Muscle of leg (tissue), 11 donors: ENCODE measurements around the gene ACKR3. TPM values are rescaled to one million over a fixed set of nuclear protein-coding genes. Genes with fewer than 3 reads are reported as not detected.

Experiments used
- DNase-seq: peaks from one replicate; pipeline ENCODE4 v3.0.0; 2013
- H3K27ac ChIP-seq: one replicate; pipeline ENCODE4 v1.5.1; 2013; ENCODE audit warnings: mild to moderate bottlenecking, low read length, control low read depth
- H3K27me3 ChIP-seq: one replicate; pipeline ENCODE4 v1.6.1; 2013; ENCODE audit warnings: low read length; ENCODE audit not compliant: control insufficient read depth, insufficient read depth
- H3K36me3 ChIP-seq: one replicate; pipeline ENCODE4 v1.6.1; 2013; ENCODE audit warnings: low read length; ENCODE audit not compliant: control insufficient read depth, insufficient read depth
- H3K4me1 ChIP-seq: one replicate; pipeline ENCODE4 v1.6.1; 2013; ENCODE audit warnings: low read length; ENCODE audit not compliant: control insufficient read depth, insufficient read depth
- H3K4me3 ChIP-seq: one replicate; pipeline ENCODE4 v1.5.1; 2013; ENCODE audit warnings: low read length, control low read depth
- H3K9me3 ChIP-seq: replicated peaks from 2 replicates; pipeline ENCODE4 v1.6.1; 2013; ENCODE audit warnings: low read depth, low read length; ENCODE audit not compliant: control insufficient read depth
- WGBS: methylation state at CpG from one replicate; pipeline ENCODE4 v1.1.5; 2013; ENCODE audit warnings: missing lambda C conversion rate; ENCODE audit not compliant: insufficient coverage; 5-methylcytosine and 5-hydroxymethylcytosine counted together
- polyA plus RNA-seq, 8 donors: library from polyadenylated mRNA; unstranded; fragments of 120-200 nt; gene quantifications; one replicate each; pipeline versions ENCODE4 v1.2.1 to v1.2.3, GENCODE V29; 2013; ENCODE audit warnings: inconsistent platforms in 1 of 8, low replicate concordance in 1 of 8; ENCODE audit not compliant: insufficient read length in 8 of 8, insufficient read depth in 1 of 8
- total RNA-seq: library from RNA; stranded (reverse); fragments of 120-200 nt; gene quantifications from one replicate; pipeline ENCODE4 v1.2.4, GENCODE V29; 2013

ACKR3 gene
- total and polyA plus RNA-seq, 9 donors = 14.7 to 29.3 (median 24.1) TPM

DNA sequence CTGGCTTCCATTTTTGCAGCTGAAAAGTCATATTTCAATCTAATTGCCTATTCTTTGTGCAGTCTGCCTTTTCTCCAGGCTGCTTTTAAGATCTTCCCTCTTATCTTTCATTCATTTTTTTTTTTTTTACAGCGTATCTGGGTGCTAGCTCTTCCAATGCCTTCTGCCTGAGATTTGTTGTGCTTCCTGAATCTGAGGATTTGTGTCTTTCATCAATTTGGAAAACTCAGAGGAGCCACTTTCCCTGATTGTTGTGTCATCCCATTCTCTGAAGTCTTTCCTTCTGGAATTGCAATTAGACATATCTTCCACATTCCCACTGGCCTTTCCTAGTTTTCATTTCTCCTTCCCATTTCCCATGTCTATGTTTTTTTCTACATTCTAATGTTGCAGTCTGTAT is 21.9 kb upstream of the ACKR3 start:
- no CpG with 5 or more reads among the region's 1 CpG for WGBS
- H3K4me1 ChIP-seq = peaks cover 11% of the 10 kb centered on the region
- H3K36me3 ChIP-seq = no peaks in the 10 kb centered on the region
- DNase-seq = no peak
- no peak overlapping the region for H3K4me3 ChIP-seq
- no peak overlapping the region for H3K27ac ChIP-seq
- peaks cover 4% of the 10 kb centered on the region for H3K9me3 ChIP-seq
- no peaks in the 10 kb centered on the region for H3K27me3 ChIP-seq

DNA sequence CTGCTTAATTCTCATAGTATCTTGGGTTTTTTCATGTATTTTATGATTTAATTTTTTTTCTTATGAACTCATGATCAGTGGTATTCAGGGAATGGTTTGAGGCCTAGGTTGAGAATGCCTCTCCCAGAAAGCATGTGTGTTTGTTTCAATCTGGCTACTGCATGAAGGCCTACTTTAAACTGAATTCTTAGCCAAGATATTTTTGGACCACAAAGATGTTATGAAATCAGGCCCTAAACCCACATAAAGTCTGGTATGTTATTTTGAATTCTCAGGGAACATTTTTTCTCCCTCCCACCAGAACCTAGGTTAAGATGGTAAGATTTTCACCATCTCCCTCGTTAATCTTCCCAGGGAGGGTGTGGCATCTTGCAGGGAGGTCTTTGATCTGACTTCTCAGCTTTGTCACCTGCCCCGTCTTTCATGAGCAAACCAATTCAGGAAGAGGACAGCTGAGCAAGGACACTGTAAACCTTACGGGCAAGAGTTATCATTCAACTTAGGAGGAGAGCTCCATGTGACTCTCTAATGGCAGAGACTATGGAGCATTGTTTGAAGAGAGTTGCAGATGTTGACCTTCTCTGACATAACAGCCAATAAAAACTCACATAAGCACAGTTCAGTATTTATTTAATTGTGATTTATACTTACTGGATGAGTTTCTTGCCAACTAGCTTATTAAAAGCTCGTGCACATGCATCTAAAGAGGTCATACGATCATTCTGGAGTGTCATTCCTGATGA is 21.3 kb upstream of the ACKR3 start:
- no peak for DNase-seq
- Histone ChIP-seq H3K27me3 (no peaks in the 10 kb centered on the region), H3K4me3 (no peak overlapping the region), H3K9me3 (peaks cover 4% of the 10 kb centered on the region), H3K27ac (no peak overlapping the region), H3K4me1 (peaks cover 14% of the 10 kb centered on the region), H3K36me3 (no peaks in the 10 kb centered on the region)
- 49% methylated on average over 2 of the region's 5 CpGs for WGBS

DNA sequence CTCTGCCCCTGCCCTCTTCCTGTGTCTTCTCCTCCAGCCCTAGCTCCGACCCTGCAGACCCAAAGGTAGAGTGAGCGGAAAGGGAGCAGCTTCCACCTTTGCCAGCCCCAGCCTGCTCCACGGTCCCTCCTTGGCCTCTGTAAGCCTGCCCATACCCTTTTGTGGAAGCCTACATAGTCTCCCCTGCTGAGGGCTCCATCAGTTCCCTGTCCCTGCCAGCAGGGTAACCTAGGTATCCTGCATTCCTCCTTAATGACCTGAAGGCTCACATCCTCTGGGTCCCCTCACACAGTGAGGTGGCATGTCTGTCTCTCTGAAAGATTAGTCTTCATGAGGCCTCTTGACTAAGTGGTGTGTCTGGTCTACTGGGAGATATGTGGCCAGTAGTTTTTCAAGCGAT is 20.5 kb upstream of the ACKR3 start:
- H3K36me3 ChIP-seq = no peaks in the 10 kb centered on the region
- DNase-seq = no peak
- peaks cover 14% of the 10 kb centered on the region for H3K4me1 ChIP-seq
- no peak overlapping the region for H3K27ac ChIP-seq
- 90% methylated on average over 3 of the region's 4 CpGs for WGBS
- H3K4me3 ChIP-seq = no peak overlapping the region
- peaks cover 4% of the 10 kb centered on the region for H3K9me3 ChIP-seq
- no peaks in the 10 kb centered on the region for H3K27me3 ChIP-seq

DNA sequence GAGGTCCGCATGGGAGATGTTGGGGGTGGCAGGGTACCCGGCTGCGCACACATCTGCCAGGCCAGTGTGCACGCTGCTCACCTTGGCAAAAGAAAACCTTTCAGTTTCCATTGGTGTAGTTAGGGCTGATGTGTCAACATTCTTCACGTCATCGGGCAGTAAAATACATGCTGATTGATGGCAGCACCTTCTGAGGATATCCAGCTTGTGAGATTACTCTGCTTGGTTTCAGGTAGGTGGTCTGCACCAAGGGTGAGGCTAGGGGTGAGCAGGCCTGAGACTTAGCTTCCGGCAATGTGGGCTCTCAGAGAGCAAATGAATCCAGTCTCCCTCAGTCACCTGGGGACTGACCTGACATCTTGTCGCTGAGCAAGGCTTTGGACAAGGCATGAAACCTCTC is 19.3 kb upstream of the ACKR3 start:
- DNase-seq = no peak
- H3K27ac ChIP-seq = no peak overlapping the region
- WGBS = 98% methylated on average over 7 of the region's 8 CpGs
- H3K4me1 ChIP-seq = peaks cover 13% of the 10 kb centered on the region
- no peaks in the 10 kb centered on the region for H3K27me3 ChIP-seq
- peaks cover 7% of the 10 kb centered on the region for H3K9me3 ChIP-seq
- no peak overlapping the region for H3K4me3 ChIP-seq
- no peaks in the 10 kb centered on the region for H3K36me3 ChIP-seq

DNA sequence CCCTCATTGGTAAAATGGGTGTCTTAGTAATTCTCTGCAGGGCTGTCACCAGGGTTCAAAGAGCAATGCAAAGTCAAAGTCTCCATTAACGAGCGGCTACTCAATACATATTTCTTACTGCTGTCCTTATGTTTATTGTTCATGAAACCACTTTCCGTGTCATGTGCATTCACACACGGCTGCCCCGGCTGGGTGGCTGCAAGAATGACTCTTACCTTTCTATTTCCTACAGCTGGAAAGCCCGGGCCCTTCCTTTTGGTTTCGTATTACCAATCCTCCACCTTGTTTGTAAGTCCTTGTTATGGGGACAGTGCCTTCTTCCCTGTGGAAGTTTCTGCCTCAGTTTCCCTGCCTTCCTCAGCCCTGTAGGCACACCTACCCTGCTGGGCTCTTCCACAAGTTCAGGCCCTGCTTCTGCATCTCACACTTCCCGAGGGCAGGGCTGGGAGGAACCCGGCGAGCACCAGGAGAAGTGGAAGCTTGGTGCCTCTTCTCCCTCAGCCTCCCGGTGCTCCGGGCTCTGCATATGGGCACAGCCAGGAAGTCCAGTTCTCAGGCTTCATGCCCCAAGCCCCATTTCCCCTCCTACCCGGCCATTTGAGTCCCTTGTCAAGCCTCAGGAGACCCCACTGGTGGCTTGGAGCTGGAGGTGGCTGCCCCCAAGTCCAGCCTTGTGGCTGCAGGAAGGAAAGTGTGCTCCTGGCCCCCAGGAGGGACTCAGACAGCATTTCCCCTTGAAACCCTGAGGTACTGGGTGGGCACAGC is 18.7 kb upstream of the ACKR3 start:
- peaks cover 11% of the 10 kb centered on the region for H3K4me1 ChIP-seq
- DNase-seq = no peak
- H3K4me3 ChIP-seq = no peak overlapping the region
- H3K9me3 ChIP-seq = peaks cover 7% of the 10 kb centered on the region
- no peak overlapping the region for H3K27ac ChIP-seq
- H3K36me3 ChIP-seq = no peaks in the 10 kb centered on the region
- 64% methylated on average over 7 of the region's 13 CpGs for WGBS
- no peaks in the 10 kb centered on the region for H3K27me3 ChIP-seq

DNA sequence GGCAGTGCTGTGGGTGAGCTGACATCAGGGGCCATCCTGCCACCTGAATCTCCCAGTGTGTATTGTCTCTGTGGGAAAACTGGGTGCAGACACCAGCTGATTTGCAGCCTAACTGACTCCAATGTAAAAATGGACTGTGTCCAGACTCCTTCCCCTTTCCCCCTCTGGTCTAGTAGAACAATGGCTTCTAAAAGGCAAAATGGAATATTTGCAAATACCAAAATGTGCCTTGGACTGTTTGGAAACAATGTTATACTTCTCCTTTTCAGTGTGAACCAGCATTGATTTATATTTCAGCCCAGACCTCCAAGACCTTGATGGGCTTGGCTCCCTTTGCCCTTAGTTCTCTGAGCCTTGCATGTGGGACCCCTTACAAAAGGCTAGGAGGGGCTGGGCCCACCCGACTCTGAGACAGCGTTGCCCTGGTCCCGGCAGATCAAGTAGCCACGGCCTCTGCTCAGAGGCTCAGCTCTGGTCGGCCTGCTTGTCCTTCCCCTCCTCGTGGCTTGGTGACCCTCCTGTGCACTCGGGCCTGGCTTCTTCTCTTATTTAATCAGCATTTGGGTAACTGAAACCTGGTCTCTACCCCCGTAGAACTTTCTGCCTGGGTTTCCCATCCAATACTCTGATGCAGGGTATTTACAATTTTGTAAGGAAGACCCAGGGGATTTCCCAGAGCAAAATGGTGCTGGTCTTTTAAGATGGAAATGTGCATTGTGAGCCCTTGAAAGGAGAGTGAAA is 18.0 kb upstream of the ACKR3 start:
- no peak for DNase-seq
- no peak overlapping the region for H3K27ac ChIP-seq
- peaks cover 4% of the 10 kb centered on the region for H3K4me1 ChIP-seq
- 53% methylated on average over 7 of the region's 8 CpGs for WGBS
- H3K4me3 ChIP-seq = no peak overlapping the region
- H3K27me3 ChIP-seq = no peaks in the 10 kb centered on the region
- H3K9me3 ChIP-seq = peaks cover 7% of the 10 kb centered on the region
- H3K36me3 ChIP-seq = no peaks in the 10 kb centered on the region

DNA sequence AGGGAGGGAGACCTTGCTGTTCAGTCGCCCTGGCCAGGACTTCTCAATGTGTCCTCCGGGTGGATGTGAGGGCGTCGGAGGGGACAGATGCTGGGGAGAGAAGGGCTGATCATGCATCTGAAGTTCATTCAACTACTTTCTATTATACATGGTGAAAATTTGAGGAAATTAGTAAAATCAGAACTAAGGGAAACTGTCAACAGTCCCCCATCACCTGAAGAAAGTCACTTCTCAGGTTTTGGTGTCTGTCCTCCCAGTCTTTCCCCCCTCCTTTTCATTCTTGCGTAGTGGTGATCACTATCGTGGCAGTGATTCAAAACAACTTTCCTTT is 17.4 kb upstream of the ACKR3 start:
- DNase-seq = no peak
- WGBS = no CpG with 5 or more reads among the region's 6 CpGs

DNA sequence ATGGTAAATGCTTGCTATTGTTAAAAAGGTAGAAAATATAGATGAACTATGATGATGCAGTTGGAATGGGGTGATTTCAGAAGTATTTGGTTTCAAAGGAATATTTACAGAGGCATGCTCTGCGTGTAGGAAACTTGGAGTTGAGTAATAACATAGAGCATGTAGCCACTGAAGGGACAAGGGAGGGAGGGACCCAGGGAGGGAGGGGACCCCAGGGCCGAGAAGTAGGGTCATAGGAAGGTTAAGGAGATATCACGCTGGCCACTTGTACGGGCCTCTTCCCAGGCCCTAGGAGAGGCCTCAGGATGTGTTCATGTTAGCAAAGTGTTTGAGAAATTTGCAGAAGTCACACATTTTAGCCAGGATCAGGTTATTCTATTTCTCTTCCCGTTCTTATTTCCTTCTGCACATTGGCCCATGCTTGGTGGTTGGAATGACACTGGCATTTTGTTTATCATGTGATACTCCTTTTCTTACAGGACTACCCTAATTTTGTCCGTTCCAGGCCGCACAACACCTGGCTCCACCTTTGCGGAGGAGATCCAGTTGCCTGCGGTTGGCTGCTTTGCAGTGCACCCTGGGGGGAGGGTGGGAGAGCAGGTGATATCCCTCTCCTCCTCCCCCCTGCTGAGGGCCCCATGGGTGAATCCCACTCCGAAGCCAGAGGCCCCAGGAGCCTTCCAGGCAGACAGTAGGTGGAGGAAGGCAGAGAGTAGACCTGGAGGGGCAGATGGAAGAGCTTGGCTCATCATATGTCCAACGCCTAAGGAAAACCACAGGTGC is 16.9 kb upstream of the ACKR3 start:
- WGBS = 44% methylated on average over 5 of the region's 11 CpGs
- H3K27me3 ChIP-seq = no peaks in the 10 kb centered on the region
- no peak overlapping the region for H3K27ac ChIP-seq
- H3K4me1 ChIP-seq = peaks cover 3% of the 10 kb centered on the region
- peaks cover 3% of the 10 kb centered on the region for H3K9me3 ChIP-seq
- DNase-seq = peak; percentile 62
- no peak overlapping the region for H3K4me3 ChIP-seq
- no peaks in the 10 kb centered on the region for H3K36me3 ChIP-seq

More for the DNA sequence above, 17.4 kb upstream of the ACKR3 start:
- H3K4me1 ChIP-seq = peaks cover 3% of the 10 kb centered on the region
- no peaks in the 10 kb centered on the region for H3K27me3 ChIP-seq
- H3K9me3 ChIP-seq = peaks cover 7% of the 10 kb centered on the region
- H3K36me3 ChIP-seq = no peaks in the 10 kb centered on the region
- no peak overlapping the region for H3K27ac ChIP-seq
- no peak overlapping the region for H3K4me3 ChIP-seq

DNA sequence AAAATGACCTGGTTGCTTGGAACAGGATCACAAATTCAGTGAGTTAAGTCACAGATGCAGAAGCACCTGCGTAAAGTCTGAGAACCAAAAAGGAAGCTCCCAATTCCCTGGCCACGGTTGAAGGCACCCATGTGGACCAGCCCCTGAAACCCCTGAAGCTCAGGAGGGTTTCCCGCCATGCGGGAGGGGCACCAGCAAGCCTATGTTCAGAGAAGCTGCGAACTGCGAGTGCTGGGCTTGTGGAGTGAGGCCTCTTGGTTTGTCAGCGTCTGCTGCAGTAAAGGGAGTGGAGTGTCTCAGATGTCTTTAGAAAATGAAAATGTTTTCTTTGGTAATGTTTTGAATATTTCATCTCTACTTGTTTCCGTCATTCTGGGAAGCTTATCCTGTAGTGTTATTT is 16.1 kb upstream of the ACKR3 start:
- peaks cover 2% of the 10 kb centered on the region for H3K9me3 ChIP-seq
- peaks cover 3% of the 10 kb centered on the region for H3K4me1 ChIP-seq
- H3K27me3 ChIP-seq = no peaks in the 10 kb centered on the region
- H3K36me3 ChIP-seq = no peaks in the 10 kb centered on the region
- no peak for DNase-seq
- no peak overlapping the region for H3K4me3 ChIP-seq
- 85% methylated on average over 6 of the region's 8 CpGs for WGBS
- no peak overlapping the region for H3K27ac ChIP-seq
